ENCODE measurements around the gene RNF17. TPM values are rescaled to one million over a fixed set of nuclear protein-coding genes. Genes with fewer than 3 reads are reported as not detected.

The RNF17 gene
- total and polyA plus RNA-seq, 2 donors (not counting 3 experiments of a cell fraction or from before 2014, with no cell fraction given): 0.30 TPM; not detected in 1

GRCh38 chr13:24892829-24893228 lies 128.9 kb downstream of the RNF17 start:
- no peaks in the 10 kb centered on the region for H3K4me1 ChIP-seq (ENCODE audit: control insufficient read depth, extremely low read depth, insufficient read depth, low read length)
- H3K27me3 ChIP-seq (ENCODE audit: control insufficient read depth in 2 of 2, insufficient read depth in 2 of 2, low read length in 2 of 2): no peaks in the 10 kb centered on the region
- no peaks in the 10 kb centered on the region for H3K9me3 ChIP-seq (replicated peaks; ENCODE audit: control insufficient read depth, insufficient read depth, low read length)
- dilution Hi-C loops (cut with MboI; ENCODE audit: extremely low pct_ligation_motif_present, low sequenced_read_pairs): no loop called here
- CTCF ChIA-PET: no interaction called here
- H3K4me3 ChIP-seq (replicated peaks in 1 of 3; ENCODE audit: insufficient read depth in 1 of 3, low read depth in 1 of 3, low read length in 3 of 3): no peak overlapping the region
- DNase-seq (ENCODE audit: low read depth, low spot score): no peak
- intact Hi-C loops (cut with micrococcal nuclease): no loop called here
- no peak overlapping the region for H3K9ac ChIP-seq (replicated peaks; ENCODE audit: extremely low read depth, insufficient read depth, low read length)
- FAIRE-seq: no peak
- H3K4me2 ChIP-seq (ENCODE audit: insufficient read depth, low read length): no peak overlapping the region
- H3K9me1 ChIP-seq (replicated peaks; ENCODE audit: control insufficient read depth, extremely low read depth, insufficient read depth, low read length): no peaks in the 10 kb centered on the region
- TF ChIP-seq EZH2 (IDR thresholded peaks at IDR 0.05; ENCODE audit: borderline replicate concordance, low read depth, low read length, severe bottlenecking) (no peak), POLR2A (IDR thresholded peaks at IDR 0.05; ENCODE audit: low read depth, low read length) (no peak), CTCF (IDR thresholded peaks at IDR 0.05; ENCODE audit: extremely low read depth in 1 of 2, insufficient read depth in 1 of 2, low read depth in 1 of 2, low read length in 2 of 2) (no peak), MAX (IDR thresholded peaks at IDR 0.05; ENCODE audit: insufficient read depth, insufficient read length) (no peak), POLR2AphosphoS5 (IDR thresholded peaks at IDR 0.05; ENCODE audit: insufficient read depth, low read depth, low read length) (no peak), FOS (IDR thresholded peaks at IDR 0.05; ENCODE audit: borderline replicate concordance, insufficient read depth, low read length) (no peak), JUN (IDR thresholded peaks at IDR 0.05; ENCODE audit: borderline replicate concordance, insufficient read depth, insufficient read length, low read depth) (no peak), GATA2 (IDR thresholded peaks at IDR 0.05; ENCODE audit: insufficient read depth, insufficient read length, low read depth, low read length) (no peak), MYC (IDR thresholded peaks at IDR 0.05; ENCODE audit: low read depth, low read length) (no peak)
- no peaks in the 10 kb centered on the region for H3K79me2 ChIP-seq (ENCODE audit: control insufficient read depth, insufficient read depth, low read length)
- no peak overlapping the region for H3K27ac ChIP-seq (ENCODE audit: insufficient read depth, low read depth, low read length)
- POLR2A ChIA-PET: no interaction called here
- no peaks in the 10 kb centered on the region for H4K20me1 ChIP-seq (replicated peaks; ENCODE audit: control insufficient read depth, extremely low read depth, insufficient read depth, low read length)
- BruUV-seq (replicated peaks): no TSS peak
- no peak overlapping the region for H2AFZ ChIP-seq (ENCODE audit: low read depth, low read length)
- H3K36me3 ChIP-seq (ENCODE audit: control insufficient read depth in 2 of 2, extremely low read depth in 1 of 2, insufficient read depth in 2 of 2, low read length in 2 of 2): peaks cover 0 to 3% of the 10 kb centered on the region in 2 experiments

All from endothelial cell of umbilical vein (primary cell).